H1 (cell line): ENCODE data around the gene ZNF765. TPM values are rescaled to one million over a fixed set of nuclear protein-coding genes. Genes with fewer than 3 reads are reported as not detected.

ENCODE experiments used
- CEBPB ChIP-seq: IDR thresholded peaks from 2 replicates; pipeline ENCODE4 v1.6.1; 2012; ENCODE audit warnings: low read depth, low read length
- CTBP2 ChIP-seq: IDR thresholded peaks from 2 replicates; pipeline ENCODE4 v1.7.0; 2011; ENCODE audit warnings: borderline replicate concordance, mild to moderate bottlenecking, moderate library complexity, mixed read lengths, low read length; ENCODE audit not compliant: insufficient read depth, insufficient read length
- RFX5 ChIP-seq: IDR thresholded peaks from 2 replicates; pipeline ENCODE4 v1.6.1; 2011; ENCODE audit warnings: low read depth, low read length, improper control_type of control experiment, borderline replicate concordance
- RNF2 ChIP-seq: fragments of 200-900, 300-1000 bp; sonication (generic); IDR thresholded peaks from 2 replicates; pipeline ENCODE4 v1.7.1; 2016; ENCODE audit warnings: borderline replicate concordance, low read depth, mild to moderate bottlenecking, antibody characterized with exemption, low read length; ENCODE audit not compliant: poor library complexity, severe bottlenecking; ENCODE audit errors: missing control alignments
- SP2 ChIP-seq: IDR thresholded peaks from 2 replicates; pipeline ENCODE4 v1.6.1; 2012; ENCODE audit warnings: mild to moderate bottlenecking, low read length, inconsistent platforms
- TCF12 ChIP-seq: IDR thresholded peaks from 2 replicates; pipeline ENCODE4 v1.6.1; 2011; ENCODE audit warnings: low read depth, mild to moderate bottlenecking, low read length
- polyA plus RNA-seq, 7 experiments: library from polyadenylated mRNA; depleted of rRNA in 3 of 7; stranded (reverse) in 5 of 7; unstranded in 2 of 7; fragments of >200 nt in 5 of 7; fragments of 200-250 nt in 2 of 7; gene quantifications; 1 replicate in 5 of 7; 2 replicates in 1 of 7; 4 replicates in 1 of 7; pipeline versions ENCODE4 v1.2.1 to v1.2.3, GENCODE V29; 2011 to 2013; ENCODE audit warnings: missing spikeins in 2 of 7, mixed read lengths in 2 of 7
- total RNA-seq: library from RNA; stranded (reverse); fragmentation: NEBNext Ultra II Directional; extraction: Animal tissue kit (Norgen Biotek cat#: 25700); gene quantifications from 2 replicates; pipeline ENCODE4 v1.2.1, GENCODE V29; 2021
- TF ChIP-seq, protein P1 (sequence below): IDR thresholded peaks from 2 replicates; pipeline ENCODE4 v1.6.1; 2011; ENCODE audit warnings: low read length, improper control_type of control experiment
- TF ChIP-seq, protein P2 (sequence below): IDR thresholded peaks from 2 replicates; pipeline ENCODE4 v1.6.1; 2011; ENCODE audit warnings: low read depth, mild to moderate bottlenecking, low read length; ENCODE audit not compliant: insufficient read depth

Gene ZNF765
- total and polyA plus RNA-seq, 2 of the 8 experiments (the other 6 are each of a cell fraction or from before 2014, with no cell fraction given): 4.5 to 22.3 TPM

DNA sequence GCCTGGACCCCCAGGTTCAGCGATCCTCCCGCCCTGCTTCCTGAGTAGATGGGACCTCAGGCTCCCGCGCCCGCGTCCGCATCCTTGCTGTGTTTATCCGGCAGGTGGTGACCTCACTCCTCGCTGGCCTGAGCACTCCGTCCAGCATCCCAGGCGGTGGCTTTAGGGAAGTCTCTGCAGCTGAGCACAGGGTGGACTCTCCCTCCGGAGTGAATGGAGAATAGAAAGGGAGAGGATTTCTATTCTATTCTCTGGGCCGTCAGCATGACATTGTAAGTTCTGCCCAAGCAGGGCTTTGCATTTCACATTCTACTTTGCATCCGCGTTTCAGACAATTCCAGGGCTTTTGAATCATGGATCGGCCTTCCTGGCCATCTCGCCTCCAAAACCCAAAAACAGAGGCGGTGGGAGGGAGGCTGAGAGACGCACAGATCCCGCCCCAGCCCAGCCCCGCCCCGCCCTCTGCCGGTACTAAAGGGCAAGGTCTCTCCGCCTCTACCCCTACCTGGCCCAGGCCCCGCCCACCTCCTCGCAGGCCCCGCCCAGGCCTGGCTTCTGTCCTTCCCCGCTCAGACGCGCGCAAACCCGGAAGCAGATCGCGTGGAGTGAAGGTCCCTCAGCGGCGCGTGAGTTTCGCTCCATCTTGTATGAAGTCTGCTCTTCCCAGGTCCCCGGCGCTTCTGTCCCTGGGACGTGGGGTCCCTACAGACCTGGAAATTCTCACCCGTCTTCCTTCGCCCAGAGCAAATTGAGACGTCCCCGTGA is 29.6 kb upstream of the ZNF765 start, which contains the start of gene ZNF525 (continued):
- no peak for TF ChIP-seq CTBP2
- no peak for TF ChIP-seq RFX5
- TF ChIP-seq, protein P1, sequence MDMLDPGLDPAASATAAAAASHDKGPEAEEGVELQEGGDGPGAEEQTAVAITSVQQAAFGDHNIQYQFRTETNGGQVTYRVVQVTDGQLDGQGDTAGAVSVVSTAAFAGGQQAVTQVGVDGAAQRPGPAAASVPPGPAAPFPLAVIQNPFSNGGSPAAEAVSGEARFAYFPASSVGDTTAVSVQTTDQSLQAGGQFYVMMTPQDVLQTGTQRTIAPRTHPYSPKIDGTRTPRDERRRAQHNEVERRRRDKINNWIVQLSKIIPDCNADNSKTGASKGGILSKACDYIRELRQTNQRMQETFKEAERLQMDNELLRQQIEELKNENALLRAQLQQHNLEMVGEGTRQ: no peak
- TF ChIP-seq TCF12: no peak
- TF ChIP-seq, protein P2, sequence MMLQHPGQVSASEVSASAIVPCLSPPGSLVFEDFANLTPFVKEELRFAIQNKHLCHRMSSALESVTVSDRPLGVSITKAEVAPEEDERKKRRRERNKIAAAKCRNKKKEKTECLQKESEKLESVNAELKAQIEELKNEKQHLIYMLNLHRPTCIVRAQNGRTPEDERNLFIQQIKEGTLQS: no peak
- no peak for TF ChIP-seq CEBPB
- no peak for TF ChIP-seq RNF2
- no peak for TF ChIP-seq SP2
